B cell (primary cell): ENCODE data around the gene ZNF41. TPM values are rescaled to one million over a fixed set of nuclear protein-coding genes. Genes with fewer than 3 reads are reported as not detected.

Experiments used
- ATAC-seq: fragments of 200-7000 bp; cut with Tn5 transposase; one replicate; pipeline ENCODE4 v1.10.0; 2021; ENCODE audit warnings: low read depth, mild to moderate bottlenecking, moderate number of reproducible peaks, moderate library complexity
- CTCF ChIA-PET: fragments of 350-600 bp; sonication (Branson Sonifier 250); formaldehyde crosslinking; loops from one replicate; lab custom pipeline; 2021; ENCODE audit warnings: antibody characterized with exemption, inconsistent platforms; lab: Charles Lee
- POLR2A ChIA-PET: fragments of 350-600 bp; sonication (Branson Sonifier 250); formaldehyde crosslinking; loops from one replicate; lab custom pipeline; 2021; ENCODE audit warnings: antibody characterized with exemption; lab: Charles Lee
- DNase-seq: peaks from one replicate; pipeline ENCODE4 v3.0.0; 2013
- H2AFZ ChIP-seq: 2 replicates; pipeline ENCODE4 v1.6.1; 2012; ENCODE audit warnings: mild to moderate bottlenecking, low read depth, low read length; ENCODE audit not compliant: insufficient read depth, poor library complexity, severe bottlenecking
- H3K27ac ChIP-seq, 2 donors: 1 replicate in 1 of 2; 2 replicates in 1 of 2; pipeline ENCODE4 v1.5.1; 2012 to 2013; ENCODE audit warnings: low read length in 2 of 2, mild to moderate bottlenecking in 2 of 2, moderate library complexity in 1 of 2
- H3K27me3 ChIP-seq, 4 experiments: fragments of 200-600 bp in 1 of 4; sonication (generic) in 1 of 4; replicated peaks in 1 of 4; 1 replicate in 2 of 4; 2 replicates in 2 of 4; pipeline versions ENCODE4 v1.6.1 to v1.7.0; 2013 to 2016; ENCODE audit warnings: low read length in 3 of 4, mild to moderate bottlenecking in 2 of 4, mixed read lengths in 1 of 4, moderate library complexity in 1 of 4; ENCODE audit not compliant: insufficient read depth in 4 of 4, control insufficient read depth in 3 of 4; ENCODE audit errors: control extremely low read depth in 1 of 4
- H3K36me3 ChIP-seq, 2 experiments: replicated peaks in 1 of 2; 1 replicate in 1 of 2; 2 replicates in 1 of 2; pipeline versions ENCODE4 v1.6.1 to v1.7.1; 2013; ENCODE audit warnings: low read length in 1 of 2; ENCODE audit not compliant: insufficient read depth in 2 of 2, control insufficient read depth in 1 of 2; ENCODE audit errors: control extremely low read depth in 1 of 2, extremely low read depth in 1 of 2
- H3K4me1 ChIP-seq, 2 donors: fragments of 200-600 bp in 1 of 2; sonication (generic) in 1 of 2; 1 replicate in 1 of 2; 2 replicates in 1 of 2; pipeline versions ENCODE4 v1.5.1 to v1.6.1; 2013 to 2017; ENCODE audit warnings: low read length in 2 of 2; ENCODE audit not compliant: control insufficient read depth in 2 of 2, insufficient read depth in 2 of 2
- H3K4me2 ChIP-seq: replicated peaks from 2 replicates; pipeline ENCODE3; 2012; ENCODE audit warnings: mild to moderate bottlenecking, low read depth, low read length; ENCODE audit not compliant: poor library complexity, severe bottlenecking
- H3K4me3 ChIP-seq, 5 experiments: fragments of 200-600 bp in 1 of 5; sonication (generic) in 1 of 5; 1 replicate in 3 of 5; 2 replicates in 2 of 5; pipeline versions ENCODE4 v1.5.1 to v1.7.0; 2011 to 2016; ENCODE audit warnings: low read length in 4 of 5, mild to moderate bottlenecking in 4 of 5, low read depth in 2 of 5, control low read depth in 1 of 5, moderate library complexity in 1 of 5; ENCODE audit not compliant: insufficient read depth in 1 of 5; ENCODE audit errors: control extremely low read depth in 1 of 5, extremely low read depth in 1 of 5
- H3K79me2 ChIP-seq: fragments of 200-600 bp; sonication (generic); one replicate; pipeline ENCODE4 v1.6.0; 2016; ENCODE audit warnings: low read length; ENCODE audit not compliant: control insufficient read depth, insufficient read depth
- H3K9ac ChIP-seq: fragments of 200-600 bp; sonication (generic); 2 replicates; pipeline ENCODE4 v1.6.1; 2017; ENCODE audit warnings: mild to moderate bottlenecking, low read length, moderate library complexity
- H3K9me3 ChIP-seq, 3 donors: one replicate each; pipeline versions ENCODE4 v1.6.1 to v1.7.1; 2013; ENCODE audit warnings: low read length in 2 of 3; ENCODE audit not compliant: control insufficient read depth in 2 of 3, insufficient read depth in 1 of 3; ENCODE audit errors: control extremely low read depth in 1 of 3
- H4K20me1 ChIP-seq: 2 replicates; pipeline ENCODE4 v1.6.0; 2012; ENCODE audit warnings: mild to moderate bottlenecking, low read length; ENCODE audit not compliant: insufficient read depth, control insufficient read depth, poor library complexity, severe bottlenecking
- H3K27ac Mint-ChIP-seq: one replicate; pipeline ENCODE4 v1.8.0; 2021; ENCODE audit warnings: mixed read lengths
- H3K27me3 Mint-ChIP-seq: one replicate; pipeline ENCODE4 v1.8.0; 2021; ENCODE audit warnings: mixed read lengths
- H3K4me1 Mint-ChIP-seq: one replicate; pipeline ENCODE4 v1.8.0; 2021; ENCODE audit warnings: mixed read lengths
- H3K4me3 Mint-ChIP-seq: one replicate; pipeline ENCODE4 v1.8.0; 2021; ENCODE audit warnings: mixed read lengths
- H3K9me3 Mint-ChIP-seq: one replicate; pipeline ENCODE4 v1.8.0; 2022; ENCODE audit warnings: mixed read lengths; ENCODE audit not compliant: insufficient read depth
- EZH2 ChIP-seq: IDR thresholded peaks from 2 replicates; pipeline ENCODE4 v1.6.1; 2012; ENCODE audit warnings: borderline replicate concordance, low read depth, mild to moderate bottlenecking, moderate library complexity, low read length; ENCODE audit not compliant: insufficient read depth, poor library complexity, severe bottlenecking
- WGBS: methylation state at CpG from one replicate; pipeline ENCODE4 v1.1.5; 2013; ENCODE audit warnings: missing lambda C conversion rate; ENCODE audit not compliant: insufficient coverage; 5-methylcytosine and 5-hydroxymethylcytosine counted together
- intact Hi-C: fragments of 100-400 bp; cut with micrococcal nuclease; formaldehyde crosslinking; loops from one replicate; pipeline ENCODE4 v1.10.0; 2022
- polyA plus RNA-seq: library from polyadenylated mRNA; depleted of rRNA; stranded (reverse); fragments of >200 nt; gene quantifications from 2 replicates; pipeline ENCODE4 v1.2.3, GENCODE V29; 2012
- total RNA-seq, 2 donors: library from RNA; stranded (reverse); fragments of 120-200 nt in 1 of 2; gene quantifications; 1 replicate in 1 of 2; 2 replicates in 1 of 2; pipeline versions ENCODE4 v1.2.3 to v1.2.4, GENCODE V29; 2013 to 2022
- TF ChIP-seq, protein P1 (sequence below): fragments of 200-600 bp; IDR thresholded peaks from one replicate; pipeline ENCODE4 v1.8.0; 2022; ENCODE audit warnings: antibody characterized with exemption, mild to moderate bottlenecking

The ZNF41 gene
- total and polyA plus RNA-seq, 2 donors (not counting 1 experiment from before 2014, with no cell fraction given) = 5.5 to 17.4 TPM

DNA sequence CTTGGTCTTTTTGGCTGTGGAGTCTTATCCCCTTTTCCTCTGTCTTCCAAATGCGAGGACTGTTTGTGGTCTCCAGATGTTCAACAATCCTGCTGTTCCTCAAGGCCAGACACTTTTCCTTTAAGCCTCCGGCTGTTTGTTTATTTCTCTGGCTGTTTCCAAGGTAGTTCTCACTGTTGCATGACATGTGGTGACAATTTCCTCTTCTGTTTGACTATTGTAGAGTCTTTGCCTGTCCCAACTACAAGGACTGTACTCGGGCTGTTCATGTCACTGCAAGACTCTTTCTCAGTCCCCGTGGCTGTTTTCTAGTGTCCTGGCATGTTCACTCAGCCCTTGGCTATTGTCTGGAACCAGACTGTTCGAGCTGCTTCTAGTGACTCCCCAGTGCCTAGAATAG is 62.1 kb downstream of the ZNF41 start:
- peak overlapping the region; percentile 83 for H3K27ac Mint-ChIP-seq
- CTCF ChIA-PET = no interaction called here
- intact Hi-C loops = no loop called here
- H3K4me3 ChIP-seq = no peak overlapping the region
- peak overlapping the region; percentile 33 for H3K4me3 Mint-ChIP-seq
- H3K27me3 Mint-ChIP-seq = no peaks in the 10 kb centered on the region
- peak overlapping the region; percentile 12 for H3K4me2 ChIP-seq
- POLR2A ChIA-PET = no interaction called here
- H3K27ac ChIP-seq = peak overlapping the region; percentile 29 to 63
- H3K79me2 ChIP-seq = no peaks in the 10 kb centered on the region
- DNase-seq (peak; percentile 56), ATAC-seq (peak; percentile 56)
- no peaks in the 10 kb centered on the region for H4K20me1 ChIP-seq
- H2AFZ ChIP-seq = no peak overlapping the region
- no peaks in the 10 kb centered on the region for H3K9me3 ChIP-seq
- 33% methylated on average over 2 of the region's 5 CpGs for WGBS
- H3K9ac ChIP-seq = no peak overlapping the region
- H3K4me1 Mint-ChIP-seq = peaks cover 17% of the 10 kb centered on the region
- no peaks in the 10 kb centered on the region for H3K9me3 Mint-ChIP-seq
- H3K36me3 ChIP-seq = no peaks in the 10 kb centered on the region
- peaks cover 15 to 16% of the 10 kb centered on the region in 2 donors for H3K4me1 ChIP-seq
- H3K27me3 ChIP-seq = no peaks in the 10 kb centered on the region
- no peak for TF ChIP-seq EZH2
- TF ChIP-seq, protein P1, sequence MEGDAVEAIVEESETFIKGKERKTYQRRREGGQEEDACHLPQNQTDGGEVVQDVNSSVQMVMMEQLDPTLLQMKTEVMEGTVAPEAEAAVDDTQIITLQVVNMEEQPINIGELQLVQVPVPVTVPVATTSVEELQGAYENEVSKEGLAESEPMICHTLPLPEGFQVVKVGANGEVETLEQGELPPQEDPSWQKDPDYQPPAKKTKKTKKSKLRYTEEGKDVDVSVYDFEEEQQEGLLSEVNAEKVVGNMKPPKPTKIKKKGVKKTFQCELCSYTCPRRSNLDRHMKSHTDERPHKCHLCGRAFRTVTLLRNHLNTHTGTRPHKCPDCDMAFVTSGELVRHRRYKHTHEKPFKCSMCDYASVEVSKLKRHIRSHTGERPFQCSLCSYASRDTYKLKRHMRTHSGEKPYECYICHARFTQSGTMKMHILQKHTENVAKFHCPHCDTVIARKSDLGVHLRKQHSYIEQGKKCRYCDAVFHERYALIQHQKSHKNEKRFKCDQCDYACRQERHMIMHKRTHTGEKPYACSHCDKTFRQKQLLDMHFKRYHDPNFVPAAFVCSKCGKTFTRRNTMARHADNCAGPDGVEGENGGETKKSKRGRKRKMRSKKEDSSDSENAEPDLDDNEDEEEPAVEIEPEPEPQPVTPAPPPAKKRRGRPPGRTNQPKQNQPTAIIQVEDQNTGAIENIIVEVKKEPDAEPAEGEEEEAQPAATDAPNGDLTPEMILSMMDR = no peak

DNA sequence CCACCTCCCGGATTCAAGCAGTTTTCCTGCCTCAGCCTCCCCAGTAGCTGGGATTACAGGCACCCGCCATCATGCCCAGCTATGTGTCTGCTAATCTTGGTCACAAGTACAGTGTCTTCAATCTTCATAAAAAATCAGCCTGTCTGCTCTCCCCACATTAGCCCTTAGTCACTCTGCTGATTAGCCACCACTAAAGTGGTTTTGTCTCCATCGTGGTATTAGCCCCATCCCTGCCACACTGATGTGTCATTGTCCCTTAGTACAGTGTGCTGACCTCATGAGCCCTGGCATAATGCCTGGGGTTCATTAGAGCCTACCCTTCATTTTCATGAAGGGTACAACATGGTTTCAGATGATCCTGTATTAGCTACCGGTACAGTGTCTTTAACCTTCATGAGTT is 62.8 kb downstream of the ZNF41 start:
- Mint-ChIP-seq H3K27ac (no peak overlapping the region), H3K4me1 (peaks cover 17% of the 10 kb centered on the region), H3K4me3 (no peak overlapping the region), H3K9me3 (no peaks in the 10 kb centered on the region), H3K27me3 (no peaks in the 10 kb centered on the region)
- ATAC-seq (no peak), DNase-seq (peak; percentile 5)
- no peak overlapping the region for H3K9ac ChIP-seq
- H3K4me2 ChIP-seq = no peak overlapping the region
- POLR2A ChIA-PET = no interaction called here
- H4K20me1 ChIP-seq = no peaks in the 10 kb centered on the region
- H3K4me3 ChIP-seq = no peak overlapping the region
- no peaks in the 10 kb centered on the region for H3K36me3 ChIP-seq
- intact Hi-C loops = no loop called here
- H3K27ac ChIP-seq = peak overlapping the region; percentile 29 to 63
- no peak overlapping the region for H2AFZ ChIP-seq
- H3K4me1 ChIP-seq = peaks cover 15 to 16% of the 10 kb centered on the region in 2 donors
- H3K9me3 ChIP-seq = peaks cover 0 to 3% (median 0%) of the 10 kb centered on the region in 3 donors
- TF ChIP-seq, protein P1 = no peak
- TF ChIP-seq EZH2 = no peak
- CTCF ChIA-PET = no interaction called here
- WGBS = 44% methylated on average over 1 of the region's 4 CpGs
- no peaks in the 10 kb centered on the region for H3K79me2 ChIP-seq
- no peaks in the 10 kb centered on the region for H3K27me3 ChIP-seq
